ENCODE measurements around the gene GTF2H4.
"Not testable (repeated sequence)": the region's sequence is repeated elsewhere in the genome, so short reads cannot be mapped to it uniquely, and the experiment has no call there.

GTF2H4 gene

DNA sequence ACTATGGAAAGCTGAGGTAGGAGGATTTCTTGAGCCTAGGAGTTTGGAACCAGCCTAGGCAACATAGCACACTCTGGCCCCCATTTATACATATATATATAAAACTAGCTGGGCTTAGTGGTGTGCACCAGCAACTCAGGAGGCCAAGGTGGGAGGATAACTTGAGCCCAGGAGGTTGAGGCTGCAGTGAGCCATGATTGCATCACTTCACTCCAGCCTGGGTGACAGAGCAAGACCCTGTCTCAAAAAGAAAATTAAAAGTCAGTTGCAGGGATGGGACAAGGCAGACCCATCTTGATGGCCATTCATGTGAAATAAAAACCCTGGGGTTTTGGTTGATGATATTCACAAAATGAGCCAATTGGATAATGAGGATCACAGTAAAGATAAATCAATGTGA lies 6.6 kb upstream of the GTF2H4 start:
- no peak for TF ChIP-seq SUZ12 (IDR thresholded peaks at IDR 0.05; ENCODE audit: extremely low read depth, insufficient read depth, insufficient read length)
- TF ChIP-seq ZNF274 (IDR thresholded peaks at IDR 0.05; ENCODE audit: low read depth, low read length): no peak
- TF ChIP-seq YY1 (IDR thresholded peaks at IDR 0.05; ENCODE audit: insufficient read depth, insufficient read length): no peak
- Histone ChIP-seq H3K36me3 (ENCODE audit: insufficient read depth, insufficient read length, low read length) (peaks cover 41% of the 10 kb centered on the region), H3K4me1 (ENCODE audit: insufficient read depth, insufficient read length) (no peaks in the 10 kb centered on the region), H3K9ac (ENCODE audit: insufficient read length, low read depth) (no peak overlapping the region), H3K9me3 (ENCODE audit: insufficient read depth, low read length) (no peaks in the 10 kb centered on the region), H3K4me3 (ENCODE audit: insufficient read length, low read depth) (no peak overlapping the region), H3K27me3 (ENCODE audit: insufficient read depth, insufficient read length) (no peaks in the 10 kb centered on the region)
- DNase-seq (ENCODE audit: low read depth, low spot score): no peak

DNA sequence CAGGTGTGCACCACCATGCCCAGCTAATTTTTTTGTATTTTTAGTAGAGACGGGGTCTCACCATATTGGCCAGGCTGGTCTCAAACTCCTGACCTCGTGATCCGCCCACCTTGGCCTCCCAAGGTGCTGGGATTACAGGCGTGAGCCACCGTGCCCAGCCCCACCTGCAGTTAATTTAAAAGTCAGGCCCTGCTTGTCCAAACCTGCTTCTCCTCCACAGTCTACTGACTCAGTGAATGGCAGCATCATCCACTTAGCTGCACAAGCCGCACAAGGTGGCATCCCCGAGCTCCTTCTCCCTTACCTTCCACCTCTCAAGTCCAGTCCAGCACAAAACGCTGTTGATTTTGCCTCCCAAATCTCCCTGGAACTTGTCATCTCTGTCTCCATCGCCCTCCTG lies 5.8 kb upstream of the GTF2H4 start:
- H3K36me3 ChIP-seq (ENCODE audit: insufficient read depth, insufficient read length, low read length): peaks cover 34% of the 10 kb centered on the region
- not testable (repeated sequence) for H3K9me3 ChIP-seq (ENCODE audit: insufficient read depth, low read length); H3K4me3 ChIP-seq (ENCODE audit: insufficient read length, low read depth); H3K9ac ChIP-seq (ENCODE audit: insufficient read length, low read depth); H3K4me1 ChIP-seq (ENCODE audit: insufficient read depth, insufficient read length); H3K27me3 ChIP-seq (ENCODE audit: insufficient read depth, insufficient read length); DNase-seq (ENCODE audit: low read depth, low spot score)

DNA sequence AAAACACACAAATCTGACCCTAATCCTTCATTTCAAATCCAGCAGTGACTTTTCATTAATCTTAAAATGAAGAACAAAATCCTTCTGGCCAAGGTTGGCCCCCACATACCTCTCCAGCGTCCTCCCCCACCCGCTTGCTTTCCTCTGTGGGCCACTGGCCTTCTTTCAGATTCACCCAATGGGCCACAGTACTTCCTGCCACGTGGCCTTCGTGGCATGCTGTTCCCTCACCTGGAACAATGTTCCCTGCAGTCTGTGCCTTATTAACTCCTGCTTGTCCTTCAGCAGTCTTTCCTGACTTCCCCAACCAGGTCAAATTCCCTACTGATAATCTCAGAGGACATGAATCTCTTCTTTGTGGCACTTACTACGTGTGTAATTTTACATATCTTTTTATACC lies 5.3 kb upstream of the GTF2H4 start:
- Histone ChIP-seq H3K4me1 (ENCODE audit: insufficient read depth, insufficient read length) (no peaks in the 10 kb centered on the region), H3K36me3 (ENCODE audit: insufficient read depth, insufficient read length, low read length) (peaks cover 29% of the 10 kb centered on the region), H3K9ac (ENCODE audit: insufficient read length, low read depth) (no peak overlapping the region), H3K27me3 (ENCODE audit: insufficient read depth, insufficient read length) (no peaks in the 10 kb centered on the region), H3K4me3 (ENCODE audit: insufficient read length, low read depth) (no peak overlapping the region), H3K9me3 (ENCODE audit: insufficient read depth, low read length) (no peaks in the 10 kb centered on the region)
- no peak for DNase-seq (ENCODE audit: low read depth, low spot score)
- no peak for TF ChIP-seq SUZ12 (IDR thresholded peaks at IDR 0.05; ENCODE audit: extremely low read depth, insufficient read depth, insufficient read length)
- TF ChIP-seq YY1 (IDR thresholded peaks at IDR 0.05; ENCODE audit: insufficient read depth, insufficient read length): no peak
- no peak for TF ChIP-seq ZNF274 (IDR thresholded peaks at IDR 0.05; ENCODE audit: low read depth, low read length)

DNA sequence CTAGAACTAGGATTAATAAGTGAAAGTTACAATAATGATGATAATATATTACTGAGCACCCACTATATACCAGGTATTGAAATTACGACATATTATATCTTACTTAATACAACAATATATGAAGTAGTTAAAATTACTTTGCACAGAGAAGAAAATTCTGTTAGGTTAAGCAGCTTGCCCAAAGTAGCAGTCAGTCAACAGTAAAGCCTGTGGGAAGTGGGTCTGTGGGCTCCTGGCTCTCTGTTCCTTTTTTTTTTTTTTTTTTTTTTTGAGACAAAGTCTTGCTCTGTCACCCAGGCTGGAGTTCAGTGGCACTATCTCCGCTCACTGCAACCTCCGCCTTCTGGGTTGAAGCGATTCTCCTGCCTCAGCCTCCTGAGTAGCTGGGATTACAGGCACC lies 4.8 kb upstream of the GTF2H4 start:
- no peak overlapping the region for H3K9ac ChIP-seq (ENCODE audit: insufficient read length, low read depth)
- H3K36me3 ChIP-seq (ENCODE audit: insufficient read depth, insufficient read length, low read length): peaks cover 23% of the 10 kb centered on the region
- H3K4me3 ChIP-seq (ENCODE audit: insufficient read length, low read depth): no peak overlapping the region
- no peak for DNase-seq (ENCODE audit: low read depth, low spot score)
- no peak for TF ChIP-seq ZNF274 (IDR thresholded peaks at IDR 0.05; ENCODE audit: low read depth, low read length)
- no peak for TF ChIP-seq SUZ12 (IDR thresholded peaks at IDR 0.05; ENCODE audit: extremely low read depth, insufficient read depth, insufficient read length)
- TF ChIP-seq YY1 (IDR thresholded peaks at IDR 0.05; ENCODE audit: insufficient read depth, insufficient read length): no peak
- H3K27me3 ChIP-seq (ENCODE audit: insufficient read depth, insufficient read length): no peaks in the 10 kb centered on the region
- no peaks in the 10 kb centered on the region for H3K4me1 ChIP-seq (ENCODE audit: insufficient read depth, insufficient read length)
- H3K9me3 ChIP-seq (ENCODE audit: insufficient read depth, low read length): no peaks in the 10 kb centered on the region

DNA sequence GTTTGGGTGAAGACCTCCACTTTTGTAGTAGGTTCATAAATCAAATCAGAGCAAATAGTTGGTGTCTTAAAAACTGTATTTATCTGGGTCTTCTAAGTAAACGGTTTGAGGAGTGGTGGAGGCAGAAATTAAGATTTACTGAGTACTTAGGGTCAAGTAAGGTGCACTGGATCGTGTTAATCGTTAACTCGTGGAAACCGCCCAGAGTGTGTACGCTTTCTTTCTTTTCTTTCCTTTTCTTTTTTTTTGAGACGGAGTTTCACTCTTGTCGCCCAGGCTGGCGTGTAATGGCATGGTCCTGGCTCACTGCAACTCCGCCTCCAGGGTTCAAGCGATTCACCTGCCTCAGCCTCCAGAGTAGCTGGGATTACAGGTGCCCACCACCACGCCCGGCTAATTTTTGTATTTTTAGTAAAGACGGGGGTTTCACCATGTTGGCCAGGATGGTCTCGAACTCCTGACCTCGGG lies 683 bp upstream of the GTF2H4 start:
- not testable (repeated sequence) for H3K9me3 ChIP-seq (ENCODE audit: insufficient read depth, low read length); DNase-seq (ENCODE audit: low read depth, low spot score); H3K27me3 ChIP-seq (ENCODE audit: insufficient read depth, insufficient read length); H3K4me1 ChIP-seq (ENCODE audit: insufficient read depth, insufficient read length)
- H3K9ac ChIP-seq (ENCODE audit: insufficient read length, low read depth): peak overlapping the region; percentile 53
- peak overlapping the region; percentile 73 for H3K4me3 ChIP-seq (ENCODE audit: insufficient read length, low read depth)
- H3K36me3 ChIP-seq (ENCODE audit: insufficient read depth, insufficient read length, low read length): peaks cover 35% of the 10 kb centered on the region

DNA sequence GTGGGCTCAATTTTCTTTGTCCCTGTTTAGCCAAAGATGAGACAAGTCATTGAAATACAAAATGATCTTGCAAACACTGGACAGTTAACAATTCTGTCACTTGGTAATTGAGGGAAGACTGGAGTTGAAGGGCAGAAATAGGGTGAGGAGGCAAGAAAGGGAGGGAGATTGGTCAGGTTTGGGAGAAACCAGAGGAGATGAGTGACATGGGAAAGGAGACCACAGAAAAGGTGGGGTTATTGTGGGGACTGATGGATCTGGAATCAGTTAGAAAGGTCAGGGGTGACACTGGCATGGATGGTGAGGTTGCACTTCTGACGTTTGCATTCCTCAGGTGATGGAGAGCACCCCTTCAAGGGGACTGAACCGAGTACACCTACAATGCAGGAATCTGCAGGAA lies 693 bp downstream of the GTF2H4 start:
- no peaks in the 10 kb centered on the region for H3K9me3 ChIP-seq (ENCODE audit: insufficient read depth, low read length)
- DNase-seq (ENCODE audit: low read depth, low spot score): no peak
- H3K9ac ChIP-seq (ENCODE audit: insufficient read length, low read depth): peak overlapping the region; percentile 89
- no peak for TF ChIP-seq ZNF274 (IDR thresholded peaks at IDR 0.05; ENCODE audit: low read depth, low read length)
- no peak for TF ChIP-seq SUZ12 (IDR thresholded peaks at IDR 0.05; ENCODE audit: extremely low read depth, insufficient read depth, insufficient read length)
- TF ChIP-seq YY1 (IDR thresholded peaks at IDR 0.05; ENCODE audit: insufficient read depth, insufficient read length): no peak
- peak overlapping the region; percentile 73 for H3K4me3 ChIP-seq (ENCODE audit: insufficient read length, low read depth)
- H3K4me1 ChIP-seq (ENCODE audit: insufficient read depth, insufficient read length): peaks cover 3% of the 10 kb centered on the region
- H3K27me3 ChIP-seq (ENCODE audit: insufficient read depth, insufficient read length): no peaks in the 10 kb centered on the region
- peaks cover 47% of the 10 kb centered on the region for H3K36me3 ChIP-seq (ENCODE audit: insufficient read depth, insufficient read length, low read length)

DNA sequence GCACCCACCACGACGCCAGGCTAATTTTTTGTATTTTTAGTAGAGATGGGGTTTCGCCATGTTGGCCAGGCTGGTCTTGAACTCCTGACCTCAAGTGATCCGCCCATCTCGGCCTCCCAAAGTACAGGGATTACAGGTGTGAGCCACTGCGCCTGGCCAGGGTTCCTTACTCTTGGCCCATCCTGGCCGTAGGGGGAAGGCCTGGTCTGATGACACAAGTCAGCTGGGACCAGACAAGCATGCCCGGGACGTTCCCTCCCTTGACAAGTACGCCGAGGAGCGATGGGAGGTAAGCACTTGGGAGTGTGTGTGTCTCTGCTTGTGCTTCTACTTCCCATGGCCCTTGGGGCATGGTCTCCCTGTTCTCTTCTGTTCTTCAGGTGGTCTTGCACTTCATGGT lies 2.5 kb downstream of the GTF2H4 start:
- H3K4me1 ChIP-seq (ENCODE audit: insufficient read depth, insufficient read length); DNase-seq (ENCODE audit: low read depth, low spot score); H3K9ac ChIP-seq (ENCODE audit: insufficient read length, low read depth); H3K4me3 ChIP-seq (ENCODE audit: insufficient read length, low read depth); H3K27me3 ChIP-seq (ENCODE audit: insufficient read depth, insufficient read length); H3K9me3 ChIP-seq (ENCODE audit: insufficient read depth, low read length): not testable (repeated sequence)
- peaks cover 54% of the 10 kb centered on the region for H3K36me3 ChIP-seq (ENCODE audit: insufficient read depth, insufficient read length, low read length)

DNA sequence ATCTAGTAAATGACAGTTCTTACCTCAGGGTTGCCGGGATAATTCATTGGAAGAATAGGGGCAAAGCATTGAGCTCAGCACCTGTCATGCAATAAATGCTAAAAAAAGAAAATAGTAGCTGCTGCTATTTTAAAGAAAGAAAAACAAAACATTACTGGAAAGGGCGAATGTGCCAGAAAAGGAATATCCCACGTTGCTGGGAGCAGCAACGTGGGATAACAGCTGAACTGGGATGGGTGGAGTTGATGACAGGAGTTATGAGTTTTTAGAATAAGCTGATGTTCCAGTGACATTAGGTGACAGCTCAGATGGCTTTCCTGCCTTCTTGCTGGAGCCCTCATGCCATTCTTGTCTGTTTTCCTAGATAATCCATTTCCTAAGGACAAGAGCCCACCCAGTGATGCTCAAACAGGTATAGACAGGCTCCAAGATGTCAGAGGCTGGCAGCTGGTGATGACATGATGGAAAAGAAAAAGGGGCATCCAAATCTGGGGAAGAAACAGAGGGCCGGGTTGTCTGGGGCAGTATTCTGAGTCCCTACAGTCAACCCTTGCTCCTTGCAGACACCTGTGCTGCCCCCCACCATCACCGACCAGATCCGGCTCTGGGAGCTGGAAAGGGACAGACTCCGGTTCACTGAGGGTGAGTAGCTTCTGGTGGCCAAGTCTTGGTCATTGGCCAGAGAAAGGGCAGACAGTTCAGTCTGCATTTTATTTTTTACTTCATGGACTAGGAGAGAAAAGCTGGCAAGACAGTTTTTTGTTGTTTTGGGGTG lies 4.9 kb downstream of the GTF2H4 start:
- Histone ChIP-seq H3K27me3 (ENCODE audit: insufficient read depth, insufficient read length) (no peaks in the 10 kb centered on the region), H3K9me3 (ENCODE audit: insufficient read depth, low read length) (no peaks in the 10 kb centered on the region), H3K36me3 (ENCODE audit: insufficient read depth, insufficient read length, low read length) (peaks cover 76% of the 10 kb centered on the region), H3K9ac (ENCODE audit: insufficient read length, low read depth) (no peak overlapping the region), H3K4me3 (ENCODE audit: insufficient read length, low read depth) (no peak overlapping the region), H3K4me1 (ENCODE audit: insufficient read depth, insufficient read length) (peaks cover 6% of the 10 kb centered on the region)
- no peak for TF ChIP-seq ZNF274 (IDR thresholded peaks at IDR 0.05; ENCODE audit: low read depth, low read length)
- no peak for TF ChIP-seq SUZ12 (IDR thresholded peaks at IDR 0.05; ENCODE audit: extremely low read depth, insufficient read depth, insufficient read length)
- no peak for TF ChIP-seq YY1 (IDR thresholded peaks at IDR 0.05; ENCODE audit: insufficient read depth, insufficient read length)
- DNase-seq (ENCODE audit: low read depth, low spot score): no peak
